DLD1 (cell line): ENCODE measurements around the gene SHROOM1.
"Not testable (repeated sequence)": the region's sequence is repeated elsewhere in the genome, so short reads cannot be mapped to it uniquely, and the experiment has no call there.

Experiments used
- in situ Hi-C: cut with HindIII; loops from 2 replicates; pipeline ENCODE4 v1.10.0; 2017; ENCODE audit warnings: low sequenced_read_pairs

The SHROOM1 gene

DNA sequence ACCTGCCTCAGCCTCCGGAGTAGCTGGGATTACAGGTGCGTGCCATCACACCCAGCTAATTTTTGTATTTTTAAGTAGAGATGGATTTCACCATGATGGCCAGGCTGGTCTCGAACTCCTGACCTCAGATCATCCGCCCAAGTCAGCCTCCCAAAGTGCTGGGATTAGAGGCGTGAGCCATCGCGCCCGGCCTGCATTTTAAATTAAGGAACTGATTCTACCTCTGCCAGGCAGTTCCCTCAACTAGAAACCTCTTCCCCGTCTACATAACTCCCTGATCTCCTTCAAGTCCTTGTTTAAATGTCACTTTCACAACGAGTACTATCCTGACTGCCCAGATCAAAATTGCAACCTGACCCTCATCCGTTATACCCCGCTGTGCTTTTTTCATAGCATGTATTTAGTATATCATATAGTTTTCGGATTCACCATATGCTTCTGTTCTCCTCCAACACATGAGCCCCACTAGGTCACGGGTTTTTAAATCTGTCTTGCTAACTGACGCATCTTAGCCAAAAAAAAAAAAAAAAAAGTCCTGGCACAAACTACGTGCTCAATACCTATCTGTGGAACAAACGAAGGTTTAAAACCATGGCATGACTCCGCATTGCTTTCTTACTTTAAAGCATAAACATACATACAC lies 18.2 kb downstream of the SHROOM1 start:
- in situ Hi-C loops: no loop called here

DNA sequence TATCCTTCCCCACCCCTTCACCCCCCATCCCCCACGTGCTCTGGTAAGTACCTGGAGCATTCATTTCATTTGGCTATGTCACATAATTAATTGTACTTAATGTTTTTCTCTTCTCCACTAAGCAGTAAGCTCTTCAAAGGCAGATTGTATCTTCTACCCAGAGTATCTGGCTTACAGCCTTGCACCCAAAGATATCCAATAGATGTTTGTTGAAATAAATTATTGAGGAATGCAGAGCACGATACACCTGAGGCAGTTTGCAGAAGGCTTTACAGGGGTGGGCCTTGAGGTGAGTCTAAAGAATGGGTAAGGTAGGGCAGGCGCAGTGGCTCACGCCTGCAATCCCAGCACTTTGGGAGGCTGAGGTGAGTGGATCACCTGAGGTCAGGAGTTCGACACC lies 19.8 kb downstream of the SHROOM1 start:
- in situ Hi-C loops: no loop called here

DNA sequence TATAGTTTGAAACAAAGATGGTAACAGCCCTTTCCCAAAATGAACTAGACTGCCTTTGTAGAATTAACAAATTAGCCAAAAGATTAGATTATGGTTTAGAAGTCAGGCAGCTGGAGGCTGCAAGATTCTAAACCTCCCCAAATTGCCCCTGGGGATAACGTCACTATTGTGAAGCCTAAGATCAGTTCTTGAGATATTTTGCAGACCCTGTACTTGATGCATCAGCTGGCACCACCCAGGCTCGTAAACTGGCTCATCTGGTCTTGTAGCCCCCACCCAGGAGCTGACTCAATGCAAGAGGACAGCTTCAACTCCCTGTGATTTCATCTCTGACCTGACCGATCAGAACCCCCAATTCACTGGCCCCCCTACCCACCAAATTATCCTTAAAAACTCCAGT lies 21.6 kb downstream of the SHROOM1 start:
- in situ Hi-C loops: no loop called here

DNA sequence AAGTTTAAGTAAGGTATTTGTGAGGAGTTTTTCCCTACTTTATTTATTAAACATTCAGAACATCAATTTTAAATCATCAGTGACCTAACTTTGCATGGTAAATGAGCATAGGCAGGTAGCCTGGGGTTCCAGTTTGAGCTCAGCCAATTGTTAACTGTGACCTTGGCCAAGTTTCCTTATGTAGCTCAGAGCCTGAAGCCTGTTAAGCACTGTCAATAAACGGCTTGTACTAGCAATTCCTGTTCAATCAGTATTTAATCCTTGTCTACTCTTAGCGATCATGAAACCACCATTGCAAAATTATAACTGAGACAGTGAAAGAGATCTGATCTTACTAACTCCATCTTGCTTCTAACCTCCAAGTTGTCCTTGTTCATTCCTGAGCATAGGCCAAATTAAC lies 22.0 kb downstream of the SHROOM1 start:
- in situ Hi-C loops: no loop called here

DNA sequence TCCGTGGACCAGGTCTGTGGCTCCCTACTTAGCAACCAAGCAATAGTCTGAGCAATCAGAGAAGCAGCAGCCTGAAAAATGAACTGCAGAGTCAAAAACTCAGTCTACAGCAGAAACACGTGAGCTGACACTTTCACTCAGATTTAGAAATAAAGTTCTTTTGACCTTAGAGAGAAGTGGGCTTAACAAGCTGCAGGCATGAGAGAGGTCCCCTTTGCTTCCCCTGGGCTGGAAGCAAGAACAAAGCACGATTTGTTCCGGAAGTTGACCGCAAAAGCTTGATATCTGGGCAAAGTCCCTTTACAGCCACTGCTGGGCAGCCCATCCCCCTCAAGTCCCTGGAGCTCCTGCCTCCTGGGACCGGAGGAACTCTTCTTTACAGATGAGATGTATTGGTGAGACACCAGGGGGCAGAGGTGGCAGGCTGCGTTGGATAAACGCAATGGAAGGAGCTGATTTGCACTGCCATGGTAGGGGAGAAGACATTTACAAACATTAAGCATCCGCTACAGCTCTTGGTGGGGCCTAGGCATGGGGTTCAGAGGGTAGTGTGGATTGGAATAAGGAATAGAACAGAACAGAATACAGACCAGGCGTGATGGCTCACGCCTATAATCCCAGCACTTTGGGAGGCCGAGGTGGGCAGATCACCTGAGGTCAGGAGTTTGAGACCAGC lies 23.1 kb downstream of the SHROOM1 start:
- in situ Hi-C loops: no loop called here

DNA sequence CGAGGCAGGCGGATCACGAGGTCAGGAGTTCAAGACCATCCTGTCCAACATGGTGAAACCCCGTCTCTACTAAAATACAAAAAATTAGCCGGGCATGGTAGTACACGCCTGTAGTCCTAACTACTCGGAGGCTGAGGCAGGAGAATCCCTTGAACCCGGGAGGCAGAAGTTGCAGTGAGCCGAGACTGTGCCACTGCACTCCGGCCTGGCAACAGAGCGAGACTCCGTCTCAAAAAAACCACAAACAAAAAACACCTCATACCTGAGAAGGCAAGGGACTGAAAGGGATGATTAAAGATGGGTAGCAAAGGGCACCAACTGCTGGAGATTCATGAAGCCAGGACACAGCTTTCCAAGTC lies 23.7 kb downstream of the SHROOM1 start:
- in situ Hi-C loops: not testable (repeated sequence)

DNA sequence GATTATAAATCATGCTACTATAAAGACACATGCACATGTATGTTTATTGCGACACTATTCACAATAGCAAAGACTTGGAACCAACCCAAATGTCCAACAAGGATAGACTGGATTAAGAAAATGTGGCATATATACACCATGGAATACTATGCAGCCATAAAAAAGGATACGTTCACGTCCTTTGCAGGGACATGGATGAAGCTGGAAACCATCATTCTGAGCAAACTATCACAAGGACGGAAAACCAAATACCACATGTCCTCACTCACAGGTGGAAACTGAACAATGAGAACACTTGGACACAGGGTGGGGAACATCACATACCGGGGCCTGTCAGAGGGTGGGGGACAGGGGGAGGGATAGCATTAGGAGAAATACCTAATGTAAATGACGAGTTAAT lies 24.6 kb downstream of the SHROOM1 start:
- in situ Hi-C loops: not testable (repeated sequence)

DNA sequence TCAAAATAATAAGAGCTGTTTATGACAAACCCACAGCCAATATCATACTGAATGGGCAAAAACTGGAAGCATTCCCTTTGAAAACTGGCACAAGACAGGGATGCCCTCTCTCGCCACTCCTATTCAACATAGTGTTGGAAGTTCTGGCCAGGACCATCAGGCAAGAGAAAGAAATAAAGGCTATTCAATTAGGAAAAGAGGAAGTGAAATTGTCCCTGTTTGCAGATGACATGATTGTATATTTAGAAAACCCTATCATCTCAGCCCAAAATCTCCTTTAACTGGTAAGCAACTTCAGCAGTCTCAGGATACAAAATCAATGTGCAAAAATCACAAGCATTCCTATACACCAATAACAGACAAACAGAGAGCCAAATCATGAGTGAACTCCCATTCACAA lies 26.2 kb downstream of the SHROOM1 start:
- in situ Hi-C loops: not testable (repeated sequence)

DNA sequence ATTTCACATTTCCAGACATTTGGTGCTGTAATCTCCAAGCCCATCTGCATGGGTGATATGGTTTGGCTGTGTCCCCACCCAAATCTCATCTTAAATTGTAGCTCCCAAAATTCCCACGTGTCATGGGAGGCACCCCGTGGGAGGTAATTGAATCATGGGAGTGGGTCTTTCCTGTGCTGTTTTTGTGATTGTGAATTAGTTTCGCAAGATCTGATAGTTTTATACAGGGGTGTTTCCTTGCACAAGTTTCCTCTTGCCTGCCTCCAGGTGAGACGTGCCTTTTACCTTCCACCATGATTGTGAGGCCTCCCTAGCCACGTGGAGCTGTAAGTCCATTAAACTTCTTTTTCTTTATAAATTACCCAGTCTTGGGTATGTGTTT lies 27.8 kb downstream of the SHROOM1 start:
- in situ Hi-C loops: not testable (repeated sequence)

DNA sequence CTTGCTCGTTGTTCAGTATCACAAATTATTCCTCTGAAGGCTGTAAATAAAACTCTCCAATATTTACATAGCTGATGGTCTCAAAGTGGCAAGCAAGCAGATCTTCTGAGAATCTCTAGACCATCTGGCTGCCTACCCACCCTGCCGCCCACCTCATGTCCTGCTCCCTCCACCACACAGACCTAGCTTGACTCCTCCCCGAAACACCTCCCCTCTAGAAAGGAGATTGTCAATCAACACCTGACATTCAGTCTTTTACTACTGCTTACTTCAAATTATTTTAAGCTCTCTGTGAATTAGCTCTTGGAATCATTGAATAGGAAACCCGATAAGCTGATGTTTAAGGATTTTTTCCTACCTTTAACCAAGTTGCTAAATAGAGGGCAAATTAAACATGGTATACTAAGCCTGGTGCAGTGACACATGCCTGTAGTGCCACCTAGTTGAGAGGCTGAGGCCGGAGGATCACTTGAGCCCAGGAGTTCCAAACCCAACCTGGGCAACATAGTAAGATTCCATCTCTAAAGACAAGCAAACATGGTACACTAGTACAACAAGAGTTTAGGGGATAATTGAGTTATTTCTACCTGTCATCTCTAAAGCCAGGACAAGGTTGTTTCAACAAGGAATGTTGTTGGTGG lies 28.3 kb downstream of the SHROOM1 start:
- in situ Hi-C loops: no loop called here

DNA sequence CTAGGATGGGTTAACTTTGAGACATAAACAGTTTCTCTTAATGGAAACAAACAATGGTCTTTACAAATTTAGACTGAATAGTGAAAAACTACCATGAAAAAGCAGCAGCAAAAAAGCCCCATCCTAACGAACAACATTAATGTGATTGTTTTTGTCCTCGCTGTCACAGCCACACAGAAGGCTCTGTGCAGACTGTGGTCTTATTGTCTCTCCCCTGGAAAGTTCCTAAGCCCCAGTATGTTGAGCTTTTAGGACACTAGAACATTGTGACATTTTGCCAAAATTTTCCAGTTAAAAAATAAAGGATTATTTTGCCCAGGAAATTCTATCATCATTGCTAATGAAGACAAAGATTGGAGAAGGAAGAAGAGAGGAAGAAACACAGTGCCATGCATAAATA lies 29.9 kb downstream of the SHROOM1 start:
- in situ Hi-C loops: no loop called here

DNA sequence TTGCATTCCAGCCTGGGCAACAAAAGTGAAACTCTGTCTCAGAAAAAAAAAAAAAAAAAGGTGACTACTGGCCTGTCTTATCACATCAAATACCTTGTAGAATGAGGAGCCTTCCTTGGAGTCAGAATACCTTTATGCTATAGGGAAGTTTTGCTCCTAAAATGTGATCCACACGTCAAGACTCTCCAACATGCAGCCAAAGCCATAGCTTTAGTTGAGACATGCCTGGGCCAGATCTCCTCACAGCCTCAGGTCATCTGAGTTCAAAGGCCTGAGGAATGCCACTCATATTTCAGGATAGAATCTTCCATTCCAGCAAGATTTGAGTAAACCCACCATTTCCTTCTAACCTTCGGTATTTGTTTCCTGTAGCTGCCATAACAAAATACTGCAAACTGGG lies 31.1 kb downstream of the SHROOM1 start:
- in situ Hi-C loops: no loop called here

DNA sequence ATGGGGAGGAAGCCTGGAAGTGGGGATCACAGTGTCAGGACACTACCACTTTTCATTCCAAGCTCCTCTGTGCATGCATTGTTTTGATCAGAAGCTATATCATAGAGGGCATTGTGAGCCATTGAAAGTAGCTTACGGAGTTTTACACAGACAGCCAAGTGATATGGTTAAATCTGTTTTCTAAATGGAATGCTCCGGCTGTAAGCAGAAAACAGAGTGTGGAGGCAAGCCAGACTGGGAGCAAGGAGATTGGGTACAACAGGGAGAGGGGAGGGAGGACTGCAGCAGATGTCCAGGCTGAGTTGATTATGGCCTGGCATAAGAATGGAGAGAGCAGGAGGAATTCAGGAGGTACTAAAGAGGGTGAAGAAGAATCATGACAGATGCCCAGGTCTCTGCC lies 32.8 kb downstream of the SHROOM1 start:
- in situ Hi-C loops: no loop called here

DNA sequence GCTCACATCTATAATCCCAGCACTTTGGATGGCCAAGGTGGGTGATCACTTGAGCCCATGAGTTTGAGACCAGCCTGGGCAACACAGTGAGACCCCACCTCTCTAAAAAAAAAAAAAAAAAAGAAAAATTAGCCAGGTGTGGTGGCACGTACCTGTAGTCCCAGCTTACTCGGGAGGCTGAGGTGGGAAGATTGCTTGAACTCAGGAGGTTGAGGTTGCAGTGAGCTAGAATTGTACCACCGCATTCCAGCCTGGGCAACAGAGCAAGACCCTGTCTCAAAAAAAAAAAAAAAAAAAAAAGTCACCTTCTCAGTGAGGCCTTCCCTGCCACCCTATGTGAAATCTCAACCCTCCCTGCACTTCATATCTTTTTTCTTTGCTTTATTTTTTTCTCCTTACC lies 39.4 kb downstream of the SHROOM1 start:
- in situ Hi-C loops: no loop called here

DNA sequence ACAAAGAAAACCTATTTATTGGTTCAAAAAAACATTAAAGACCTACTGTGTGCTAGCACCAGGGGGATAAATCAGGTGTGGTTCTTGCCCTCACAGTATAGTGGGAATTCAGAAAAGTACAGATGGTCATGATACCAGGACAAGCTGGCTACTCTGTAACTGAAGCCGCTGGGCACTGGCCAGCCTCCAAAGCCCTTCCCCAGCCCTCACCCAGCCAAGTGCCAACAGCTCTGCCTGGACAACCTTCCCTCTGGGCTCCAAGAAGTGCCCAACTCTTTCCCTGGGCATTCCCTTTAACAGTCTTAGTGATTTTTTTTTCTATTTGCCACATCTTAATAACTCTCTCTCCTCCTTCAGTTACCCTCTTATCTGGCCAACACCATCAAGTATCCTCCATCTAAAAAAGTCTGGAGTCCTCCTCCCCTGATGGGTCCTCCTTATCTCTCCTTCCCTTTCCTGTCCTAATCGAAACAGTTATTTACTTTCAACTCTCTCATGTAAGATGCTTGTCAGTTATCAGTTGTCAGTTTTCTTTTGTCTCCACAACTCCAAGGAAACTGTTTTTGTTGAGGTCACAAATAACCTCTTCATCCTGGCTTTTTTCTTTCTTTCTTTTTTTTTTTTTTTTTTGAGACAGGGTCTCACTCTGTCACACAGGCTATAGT lies 40.1 kb downstream of the SHROOM1 start:
- in situ Hi-C loops: no loop called here

DNA sequence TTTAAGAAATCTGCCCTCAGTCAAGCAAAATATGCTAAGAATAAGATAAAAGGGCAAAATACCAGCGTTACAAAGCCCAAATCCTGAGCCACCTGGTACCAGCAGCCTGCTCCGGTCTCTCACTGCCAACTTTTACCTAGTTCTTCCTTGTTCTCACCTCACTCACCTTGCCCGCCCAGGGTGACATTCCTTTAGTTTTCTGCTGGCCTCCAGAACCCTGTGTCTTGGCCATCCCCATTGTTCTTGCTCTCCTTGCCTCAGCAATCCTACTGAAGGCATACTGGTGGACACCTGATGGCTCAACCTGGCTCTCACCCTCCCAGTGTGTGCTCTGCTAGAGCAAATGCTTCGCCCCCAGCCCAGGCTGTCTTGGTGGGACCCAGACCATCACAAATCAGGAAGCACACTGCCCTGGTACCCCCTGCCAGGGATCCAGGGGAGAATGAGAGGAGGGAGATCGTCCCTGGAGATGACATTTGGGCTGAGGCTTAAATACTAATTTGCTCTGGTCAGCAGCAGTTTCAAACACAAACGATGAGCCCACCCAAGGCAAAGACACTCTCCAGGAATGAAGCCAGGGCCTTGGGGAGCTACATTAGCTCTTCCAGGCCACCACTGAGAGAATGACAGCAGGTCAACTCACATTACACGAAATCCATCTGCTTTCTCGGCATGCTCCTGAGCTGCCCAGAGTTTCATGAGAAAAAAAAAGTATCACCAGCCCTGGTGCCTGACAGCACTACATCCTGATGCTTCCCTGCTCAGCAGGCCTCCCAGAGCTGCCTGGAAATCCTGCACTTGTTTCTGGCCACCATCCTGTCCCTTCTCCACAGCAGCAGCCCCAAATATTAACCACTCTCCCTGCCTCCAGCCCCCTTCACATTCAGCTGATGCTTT lies 41.2 kb downstream of the SHROOM1 start:
- in situ Hi-C loops: no loop called here

DNA sequence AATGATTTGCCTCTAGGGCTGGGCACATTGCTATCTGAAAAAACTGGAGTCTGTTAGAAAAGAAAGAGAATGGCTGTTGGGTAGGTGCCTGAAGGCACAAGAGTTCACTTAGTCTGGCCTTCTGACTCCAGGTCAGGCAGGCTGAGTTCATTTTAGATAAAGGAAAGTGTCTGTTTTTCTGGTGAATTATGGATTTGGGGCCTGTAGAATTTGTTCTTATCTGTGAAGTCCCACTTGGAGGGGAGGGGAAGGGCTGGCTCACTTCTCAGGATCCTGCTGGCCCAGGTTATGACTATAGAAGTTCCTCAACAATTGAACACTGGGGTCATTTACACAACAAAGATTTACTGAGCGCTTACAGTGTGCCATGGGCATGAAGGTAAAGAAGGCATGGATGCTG lies 41.9 kb downstream of the SHROOM1 start:
- in situ Hi-C loops: no loop called here

DNA sequence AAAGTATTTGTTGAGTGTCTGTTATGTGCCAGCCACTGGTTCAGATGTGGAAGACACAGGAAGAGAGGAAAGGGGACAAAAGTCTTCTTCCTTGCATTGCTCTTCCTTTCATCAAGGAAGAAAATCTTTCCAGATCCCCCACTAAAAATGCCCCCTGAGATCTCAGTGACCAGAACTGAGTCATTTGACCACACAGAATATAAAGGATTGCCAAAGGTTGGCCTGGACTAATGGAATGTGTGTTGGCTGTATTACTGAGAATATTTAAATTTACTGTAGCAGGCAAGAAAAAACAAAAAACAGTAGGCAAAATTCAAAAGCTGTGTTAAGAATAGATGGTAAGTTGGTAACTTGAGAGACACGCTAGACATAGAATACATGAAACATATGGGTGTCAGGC lies 43.4 kb downstream of the SHROOM1 start:
- in situ Hi-C loops: no loop called here

DNA sequence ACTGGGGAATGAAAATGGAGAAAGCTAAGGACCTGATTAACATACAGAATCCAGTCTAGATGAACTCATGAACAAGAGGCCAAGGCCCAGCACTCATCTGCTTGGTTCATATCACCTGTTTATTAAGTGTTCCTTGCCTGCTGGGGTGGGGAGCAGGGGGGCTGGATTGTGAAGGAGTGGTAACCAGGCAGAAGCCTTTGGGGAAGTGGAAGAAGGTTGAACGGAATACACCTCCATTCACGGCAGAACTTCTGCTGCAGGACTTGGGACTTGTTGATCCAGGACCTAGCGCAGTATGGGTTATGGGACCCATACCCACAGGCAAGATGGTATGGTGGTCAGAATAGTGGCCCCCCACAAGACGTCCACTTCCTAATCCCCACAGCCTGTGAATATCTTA lies 44.6 kb downstream of the SHROOM1 start:
- in situ Hi-C loops: no loop called here

DNA sequence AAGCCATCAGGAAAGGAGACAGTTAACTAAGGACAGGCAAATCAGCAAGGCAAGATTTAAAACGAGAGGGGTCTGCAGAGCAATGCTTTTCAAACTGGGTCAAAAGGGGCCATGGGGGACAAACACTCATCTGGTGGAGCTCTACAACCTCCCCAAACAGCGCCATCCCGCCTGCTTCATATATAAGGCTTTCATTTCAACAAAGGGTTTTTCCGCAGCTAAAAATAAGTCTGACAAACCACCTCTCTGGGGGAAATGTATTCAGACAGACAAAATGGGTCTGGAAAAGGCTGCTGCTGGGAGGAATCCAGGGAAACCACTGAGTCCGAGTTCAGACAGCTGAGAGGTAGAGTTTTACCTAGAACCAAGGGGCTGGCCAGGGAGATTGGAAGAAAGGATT lies 45.1 kb downstream of the SHROOM1 start:
- in situ Hi-C loops: no loop called here

DNA sequence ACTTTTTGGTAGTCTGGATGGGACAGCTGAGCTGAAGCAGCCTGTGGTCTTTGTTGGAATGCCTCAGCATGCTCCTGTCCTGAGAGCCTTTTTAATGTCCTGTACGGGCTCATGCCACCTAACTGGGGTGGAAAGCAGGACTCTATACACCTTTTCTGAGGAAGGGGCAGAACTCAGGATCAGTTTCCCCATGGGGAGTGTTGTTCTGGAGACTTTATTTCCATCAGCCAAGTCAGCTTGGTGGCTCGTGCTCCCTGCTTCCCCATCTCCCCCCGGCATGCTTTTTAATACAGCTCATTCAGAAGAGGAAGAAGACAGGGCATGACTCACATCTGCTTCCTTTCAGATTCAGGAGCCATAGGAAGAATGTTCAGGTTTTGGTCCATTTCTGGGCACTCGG lies 48.3 kb downstream of the SHROOM1 start:
- in situ Hi-C loops: no loop called here
